CD14-positive monocyte (primary cell): ENCODE results near the gene ELF3. TPM values are rescaled to one million over a fixed set of nuclear protein-coding genes. Genes with fewer than 3 reads are reported as not detected.

ENCODE experiments used
- DNase-seq, 3 donors: peaks; one replicate each; pipeline ENCODE4 v3.0.0-alpha.2; 2011 to 2022
- H2AFZ ChIP-seq: 2 replicates; pipeline ENCODE4 v1.6.0; 2012; ENCODE audit warnings: mild to moderate bottlenecking, low read depth, low read length, inconsistent platforms; ENCODE audit not compliant: insufficient read depth, poor library complexity, severe bottlenecking
- H3K27ac ChIP-seq, 2 donors: 1 replicate in 1 of 2; 2 replicates in 1 of 2; pipeline ENCODE4 v1.5.1; 2012 to 2013; ENCODE audit warnings: low read length in 2 of 2, control low read depth in 1 of 2, inconsistent platforms in 1 of 2, low read depth in 1 of 2, mild to moderate bottlenecking in 1 of 2
- H3K27me3 ChIP-seq, 2 donors: one replicate each; pipeline versions ENCODE4 v1.6.0 to v1.6.1; 2011 to 2013; ENCODE audit warnings: low read length in 2 of 2; ENCODE audit not compliant: control insufficient read depth in 2 of 2, insufficient read depth in 2 of 2
- H3K36me3 ChIP-seq, 2 donors: replicated peaks in 1 of 2; 1 replicate in 1 of 2; 2 replicates in 1 of 2; pipeline versions ENCODE4 v1.5.1 to v1.6.1; 2012 to 2013; ENCODE audit warnings: low read length in 2 of 2, control low read depth in 1 of 2, inconsistent platforms in 1 of 2, mild to moderate bottlenecking in 1 of 2; ENCODE audit not compliant: insufficient read depth in 2 of 2, control insufficient read depth in 1 of 2
- H3K4me1 ChIP-seq, 2 donors: 1 replicate in 1 of 2; 2 replicates in 1 of 2; pipeline versions ENCODE4 v1.5.1 to v1.6.1; 2012 to 2013; ENCODE audit warnings: low read length in 2 of 2, control low read depth in 1 of 2, inconsistent platforms in 1 of 2, mild to moderate bottlenecking in 1 of 2, moderate library complexity in 1 of 2; ENCODE audit not compliant: insufficient read depth in 2 of 2, control insufficient read depth in 1 of 2
- H3K4me2 ChIP-seq: replicated peaks from 2 replicates; pipeline ENCODE3; 2012; ENCODE audit warnings: low read length, moderate library complexity, mild to moderate bottlenecking; ENCODE audit not compliant: poor library complexity, severe bottlenecking; ENCODE audit errors: extremely low read depth
- H3K4me3 ChIP-seq, 3 experiments: fragments of 200-600 bp in 1 of 3; sonication (generic) in 1 of 3; replicated peaks in 1 of 3; 1 replicate in 2 of 3; 2 replicates in 1 of 3; pipeline ENCODE4 v1.5.1; 2011 to 2013; ENCODE audit warnings: low read length in 3 of 3, mild to moderate bottlenecking in 3 of 3, control low read depth in 2 of 3, low read depth in 2 of 3, inconsistent platforms in 1 of 3, moderate library complexity in 1 of 3
- H3K79me2 ChIP-seq: 2 replicates; pipeline ENCODE4 v1.6.0; 2012; ENCODE audit warnings: mild to moderate bottlenecking, control low read depth, inconsistent platforms, low read length, moderate library complexity; ENCODE audit not compliant: insufficient read depth
- H3K9ac ChIP-seq: 2 replicates; pipeline ENCODE4 v1.6.0; 2017; ENCODE audit warnings: low read length, mild to moderate bottlenecking; ENCODE audit not compliant: insufficient read depth, poor library complexity, severe bottlenecking
- H3K9me3 ChIP-seq, 2 donors: replicated peaks in 1 of 2; 1 replicate in 1 of 2; 2 replicates in 1 of 2; pipeline versions ENCODE4 v1.5.1 to v1.6.1; 2012 to 2013; ENCODE audit warnings: low read length in 2 of 2, control low read depth in 1 of 2; ENCODE audit not compliant: control insufficient read depth in 1 of 2, insufficient read depth in 1 of 2
- H4K20me1 ChIP-seq: 2 replicates; pipeline ENCODE4 v1.6.0; 2012; ENCODE audit warnings: mild to moderate bottlenecking, low read length, control low read depth, moderate library complexity; ENCODE audit not compliant: insufficient read depth
- H3K27ac Mint-ChIP-seq, 7 donors: one replicate each; pipeline ENCODE4 v1.8.0; 2020; ENCODE audit warnings: mild to moderate bottlenecking in 7 of 7, mixed read lengths in 7 of 7, moderate library complexity in 6 of 7, inconsistent platforms in 2 of 7
- H3K27me3 Mint-ChIP-seq, 3 donors: one replicate each; pipeline ENCODE4 v1.8.0; 2021 to 2022; ENCODE audit warnings: low read depth in 3 of 3, mild to moderate bottlenecking in 3 of 3, mixed read lengths in 3 of 3, moderate library complexity in 3 of 3, inconsistent platforms in 1 of 3
- H3K36me3 Mint-ChIP-seq, 2 donors: one replicate each; pipeline ENCODE4 v1.8.0; 2020; ENCODE audit warnings: mixed read lengths in 2 of 2, inconsistent platforms in 1 of 2, mild to moderate bottlenecking in 1 of 2
- H3K4me1 Mint-ChIP-seq: one replicate; pipeline ENCODE4 v1.8.0; 2020; ENCODE audit warnings: mild to moderate bottlenecking, mixed read lengths
- H3K4me3 Mint-ChIP-seq, 2 donors: one replicate each; pipeline ENCODE4 v1.8.0; 2020; ENCODE audit warnings: mild to moderate bottlenecking in 2 of 2, mixed read lengths in 2 of 2, moderate library complexity in 1 of 2
- H3K9me3 Mint-ChIP-seq, 7 donors: one replicate each; pipeline ENCODE4 v1.8.0; 2020 to 2022; ENCODE audit warnings: mixed read lengths in 7 of 7, mild to moderate bottlenecking in 6 of 7, moderate library complexity in 6 of 7, inconsistent platforms in 2 of 7
- WGBS: methylation state at CpG from one replicate; pipeline ENCODE4 v1.1.5; 2013; ENCODE audit warnings: missing lambda C conversion rate; ENCODE audit not compliant: insufficient coverage; 5-methylcytosine and 5-hydroxymethylcytosine counted together
- intact Hi-C, 2 donors: fragments of 100-400 bp; cut with micrococcal nuclease; formaldehyde crosslinking; loops; one replicate each; pipeline versions ENCODE4 v1.15.0 to v1.15.1; 2023
- polyA plus RNA-seq, 3 donors: library from polyadenylated mRNA; depleted of rRNA in 1 of 3; unstranded in 2 of 3; stranded (reverse) in 1 of 3; fragments of 300-500 nt in 2 of 3; fragments of >200 nt in 1 of 3; fragmentation: Illumina TruSeq in 2 of 3; gene quantifications; 1 replicate in 2 of 3; 2 replicates in 1 of 3; pipeline ENCODE4 v1.2.3, GENCODE V29; 2012 to 2021
- TF ChIP-seq, protein P1 (sequence below): fragments of 200-600 bp; IDR thresholded peaks from one replicate; pipeline ENCODE4 v1.8.0; 2022; ENCODE audit warnings: antibody characterized with exemption, mild to moderate bottlenecking

The ELF3 gene
- polyA plus RNA-seq, 3 donors: 10.2 TPM; not detected in 2

DNA sequence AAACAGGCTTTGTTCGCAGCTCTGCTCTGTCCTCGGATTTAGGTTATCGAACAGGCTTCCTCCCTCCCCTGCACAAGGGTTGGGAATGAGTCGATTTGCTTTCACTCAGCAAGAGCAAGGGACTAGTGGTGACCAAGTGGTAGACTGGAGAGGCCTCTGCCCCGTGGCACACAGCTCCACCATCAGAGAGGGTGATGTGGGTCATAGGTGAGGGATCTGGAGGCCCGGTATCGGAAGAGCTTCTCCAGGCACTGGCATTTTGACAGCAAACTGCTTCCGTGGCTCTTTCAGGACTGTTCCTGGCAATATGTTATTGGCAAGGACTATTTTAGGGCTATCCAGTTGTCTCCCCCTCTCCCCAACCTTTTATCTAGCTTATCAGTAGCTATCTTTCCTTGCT lies 3.1 kb upstream of the ELF3 start:
- Histone ChIP-seq H3K4me2 (no peak overlapping the region), H3K79me2 (no peaks in the 10 kb centered on the region), H3K9me3 (no peaks in the 10 kb centered on the region), H2AFZ (no peak overlapping the region), H3K27me3 (no peaks in the 10 kb centered on the region), H3K4me3 (no peak overlapping the region), H3K4me1 (no peaks in the 10 kb centered on the region), H4K20me1 (peaks cover 38% of the 10 kb centered on the region), H3K36me3 (peaks cover 53 to 74% of the 10 kb centered on the region in 2 donors), H3K9ac (no peak overlapping the region), H3K27ac (peak overlapping the region in 1 of 2 donors; percentile 21)
- Mint-ChIP-seq H3K4me3 (no peak overlapping the region), H3K27me3 (peaks cover 0 to 3% (median 3%) of the 10 kb centered on the region in 3 donors), H3K36me3 (peaks cover 53 to 69% of the 10 kb centered on the region in 2 donors), H3K27ac (peak overlapping the region in 2 of 7 donors; percentile 41 to 61), H3K4me1 (no peaks in the 10 kb centered on the region), H3K9me3 (peaks cover 0 to 2% (median 0%) of the 10 kb centered on the region in 7 donors)
- intact Hi-C loops: loop anchor here in 1 of 2 donors (10.0 kb wide), 1 partner anchor 117 kb away; the partner anchor contains the start of gene GPR37L1
- 96% methylated on average over 3 of the region's 8 CpGs for WGBS
- DNase-seq: no peak
- TF ChIP-seq, protein P1, sequence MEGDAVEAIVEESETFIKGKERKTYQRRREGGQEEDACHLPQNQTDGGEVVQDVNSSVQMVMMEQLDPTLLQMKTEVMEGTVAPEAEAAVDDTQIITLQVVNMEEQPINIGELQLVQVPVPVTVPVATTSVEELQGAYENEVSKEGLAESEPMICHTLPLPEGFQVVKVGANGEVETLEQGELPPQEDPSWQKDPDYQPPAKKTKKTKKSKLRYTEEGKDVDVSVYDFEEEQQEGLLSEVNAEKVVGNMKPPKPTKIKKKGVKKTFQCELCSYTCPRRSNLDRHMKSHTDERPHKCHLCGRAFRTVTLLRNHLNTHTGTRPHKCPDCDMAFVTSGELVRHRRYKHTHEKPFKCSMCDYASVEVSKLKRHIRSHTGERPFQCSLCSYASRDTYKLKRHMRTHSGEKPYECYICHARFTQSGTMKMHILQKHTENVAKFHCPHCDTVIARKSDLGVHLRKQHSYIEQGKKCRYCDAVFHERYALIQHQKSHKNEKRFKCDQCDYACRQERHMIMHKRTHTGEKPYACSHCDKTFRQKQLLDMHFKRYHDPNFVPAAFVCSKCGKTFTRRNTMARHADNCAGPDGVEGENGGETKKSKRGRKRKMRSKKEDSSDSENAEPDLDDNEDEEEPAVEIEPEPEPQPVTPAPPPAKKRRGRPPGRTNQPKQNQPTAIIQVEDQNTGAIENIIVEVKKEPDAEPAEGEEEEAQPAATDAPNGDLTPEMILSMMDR: no peak

DNA sequence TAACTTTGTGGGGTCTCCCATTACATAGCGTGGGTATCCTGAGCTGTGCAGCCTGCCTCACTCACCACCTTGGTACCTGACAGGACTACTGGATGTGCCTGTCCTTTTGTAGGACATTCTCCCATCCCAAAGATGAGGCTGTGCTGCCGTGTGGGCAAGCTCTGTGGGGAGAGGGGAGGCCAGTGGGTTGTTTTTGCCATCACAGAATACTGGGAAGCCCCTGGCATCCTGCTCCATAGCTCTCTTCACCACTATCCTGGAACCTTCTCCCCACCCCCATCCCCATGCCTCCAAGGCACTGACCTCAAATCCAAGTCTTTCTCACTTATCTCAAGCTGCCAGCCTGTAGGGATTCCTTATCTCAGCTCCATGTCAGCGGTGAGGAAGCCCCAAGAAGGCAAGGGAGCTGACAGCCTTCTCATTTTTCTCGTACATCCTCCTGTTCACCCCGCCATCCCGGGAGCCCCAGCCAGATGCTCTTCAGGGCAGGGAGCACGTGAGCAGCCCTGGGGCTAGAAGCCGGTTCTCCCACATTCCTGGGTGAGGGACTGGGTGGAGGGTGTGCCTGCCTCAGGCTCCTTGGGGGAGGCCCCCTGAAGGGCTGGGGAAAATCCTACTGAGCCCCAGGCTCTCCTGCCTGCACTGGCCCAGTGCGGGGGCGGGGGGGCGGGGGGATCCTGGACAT lies 2.4 kb upstream of the ELF3 start:
- no peaks in the 10 kb centered on the region for H3K27me3 ChIP-seq
- H2AFZ ChIP-seq: no peak overlapping the region
- peak overlapping the region in 1 of 2 donors; percentile 20 for H3K27ac ChIP-seq
- Mint-ChIP-seq H3K27ac (peak overlapping the region in 2 of 7 donors; percentile 41 to 63), H3K4me1 (no peaks in the 10 kb centered on the region), H3K9me3 (peaks cover 0 to 2% (median 0%) of the 10 kb centered on the region in 7 donors), H3K36me3 (peaks cover 46 to 64% of the 10 kb centered on the region in 2 donors), H3K27me3 (peaks cover 0 to 3% (median 3%) of the 10 kb centered on the region in 3 donors), H3K4me3 (no peak overlapping the region)
- H3K4me3 ChIP-seq: no peak overlapping the region
- H3K36me3 ChIP-seq: peaks cover 46 to 68% of the 10 kb centered on the region in 2 donors
- H3K9me3 ChIP-seq: no peaks in the 10 kb centered on the region
- H3K4me1 ChIP-seq: no peaks in the 10 kb centered on the region
- H4K20me1 ChIP-seq: peaks cover 33% of the 10 kb centered on the region
- no peak overlapping the region for H3K9ac ChIP-seq
- no peaks in the 10 kb centered on the region for H3K79me2 ChIP-seq
- H3K4me2 ChIP-seq: no peak overlapping the region
- no peak for DNase-seq
- 87% methylated on average over 2 of the region's 11 CpGs for WGBS
- intact Hi-C loops: loop anchor here in 1 of 2 donors (10.0 kb wide), 1 partner anchor 117 kb away; the partner anchor contains the start of gene GPR37L1
- TF ChIP-seq, protein P1: no peak
